Measurements from ENCODE around the gene SLC25A10. TPM values are rescaled to one million over a fixed set of nuclear protein-coding genes. Genes with fewer than 3 reads are reported as not detected.
"Not testable (repeated sequence)": the region's sequence is repeated elsewhere in the genome, so short reads cannot be mapped to it uniquely, and the experiment has no call there.

SLC25A10 gene
- total and polyA plus RNA-seq, 5 donors = 5.9 to 18.6 (median 9.8) TPM

GRCh38 chr17:81675515-81676221 lies 36.4 kb upstream of the SLC25A10 start:
- DNase-seq; ATAC-seq; H3K27ac ChIP-seq (ENCODE audit: low read length); H3K27me3 ChIP-seq (ENCODE audit: control insufficient read depth, insufficient read depth); H3K4me3 ChIP-seq (ENCODE audit: low read length); intact Hi-C loops (cut with DNase I); H3K9me3 ChIP-seq (ENCODE audit: control insufficient read depth, low read length); H3K4me1 ChIP-seq (ENCODE audit: control insufficient read depth, insufficient read depth, low read length): not testable (repeated sequence)
- WGBS = 37% methylated on average over 18 of the region's 18 CpGs

- DNase-seq (no peak), ATAC-seq (peak; percentile 5 to 15)
- WGBS = 89% methylated on average over 17 of the region's 17 CpGs
- no peaks in the 10 kb centered on the region for H3K4me1 ChIP-seq (ENCODE audit: control insufficient read depth, insufficient read depth, low read length)
- no peak overlapping the region for H3K4me3 ChIP-seq (ENCODE audit: low read length)
- no peaks in the 10 kb centered on the region for H3K27me3 ChIP-seq (ENCODE audit: control insufficient read depth, insufficient read depth)
- intact Hi-C loops (cut with DNase I) = no loop called here
- no peaks in the 10 kb centered on the region for H3K9me3 ChIP-seq (ENCODE audit: control insufficient read depth, low read length)
- H3K27ac ChIP-seq (ENCODE audit: low read length) = no peak overlapping the region
Observed at GRCh38 chr17:81676906-81677305, 35.2 kb upstream of the SLC25A10 start.

DNA sequence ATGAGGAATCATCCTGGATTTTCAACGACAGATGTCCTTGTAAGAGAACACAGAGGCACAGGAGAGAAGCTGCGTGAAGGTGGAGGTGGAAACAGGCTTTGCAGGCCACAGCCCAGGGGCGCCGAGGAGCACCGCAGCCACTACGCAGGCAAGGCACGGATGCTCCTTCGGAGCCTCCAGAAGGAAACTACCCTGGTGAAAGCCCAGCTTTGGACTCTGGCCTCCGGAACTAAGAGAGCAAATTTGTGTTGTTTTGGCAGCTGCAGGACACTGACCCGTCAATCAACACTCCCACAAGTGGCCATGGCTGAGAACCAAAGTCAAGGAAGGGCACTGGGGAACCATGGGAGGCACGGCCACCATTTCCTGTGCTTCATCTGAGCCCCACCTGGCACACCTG lies 31.9 kb upstream of the SLC25A10 start:
- H3K27ac ChIP-seq (ENCODE audit: low read length) = peak overlapping the region; percentile 37
- intact Hi-C loops (cut with DNase I) = no loop called here
- H3K9me3 ChIP-seq (ENCODE audit: control insufficient read depth, low read length) = no peaks in the 10 kb centered on the region
- no peak for DNase-seq
- no peak overlapping the region for H3K4me3 ChIP-seq (ENCODE audit: low read length)
- WGBS = 69% methylated on average over 11 of the region's 11 CpGs
- ATAC-seq = no peak
- H3K4me1 ChIP-seq (ENCODE audit: control insufficient read depth, insufficient read depth, low read length) = peaks cover 5% of the 10 kb centered on the region
- H3K27me3 ChIP-seq (ENCODE audit: control insufficient read depth, insufficient read depth) = no peaks in the 10 kb centered on the region

DNA sequence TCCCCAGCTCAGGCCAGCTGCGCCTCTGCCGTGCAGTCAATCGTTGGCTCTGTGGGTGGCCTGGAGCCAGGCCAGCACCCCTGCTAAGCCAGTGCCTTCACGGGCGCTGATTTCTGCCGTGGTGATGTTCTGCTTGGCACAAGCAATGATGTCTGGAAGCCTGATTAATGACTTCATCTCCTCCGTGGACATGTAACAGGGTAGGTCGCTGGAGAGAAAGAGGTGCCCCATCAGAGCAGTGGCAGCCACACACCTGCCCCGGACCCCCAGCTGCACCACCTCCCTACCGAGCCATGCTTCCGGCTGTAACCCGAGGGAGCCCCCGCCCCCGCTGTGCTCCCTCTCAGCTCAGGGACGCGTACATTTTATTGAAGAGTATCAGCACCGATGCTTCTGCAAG lies 30.4 kb upstream of the SLC25A10 start:
- Histone ChIP-seq H3K27ac (ENCODE audit: low read length) (no peak overlapping the region), H3K27me3 (ENCODE audit: control insufficient read depth, insufficient read depth) (no peaks in the 10 kb centered on the region), H3K4me1 (ENCODE audit: control insufficient read depth, insufficient read depth, low read length) (peaks cover 6% of the 10 kb centered on the region), H3K4me3 (ENCODE audit: low read length) (no peak overlapping the region), H3K9me3 (ENCODE audit: control insufficient read depth, low read length) (no peaks in the 10 kb centered on the region)
- 66% methylated on average over 17 of the region's 17 CpGs for WGBS
- ATAC-seq (no peak), DNase-seq (no peak)
- intact Hi-C loops (cut with DNase I) = no loop called here

GRCh38 chr17:81682565-81683207 lies 29.4 kb upstream of the SLC25A10 start:
- intact Hi-C loops (cut with DNase I) = no loop called here
- 32% methylated on average over 19 of the region's 19 CpGs for WGBS
- H3K9me3 ChIP-seq (ENCODE audit: control insufficient read depth, low read length) = no peaks in the 10 kb centered on the region
- no peak overlapping the region for H3K27ac ChIP-seq (ENCODE audit: low read length)
- H3K27me3 ChIP-seq (ENCODE audit: control insufficient read depth, insufficient read depth) = no peaks in the 10 kb centered on the region
- ATAC-seq = no peak
- DNase-seq = peak in 1 of 3 donors; percentile 30
- H3K4me1 ChIP-seq (ENCODE audit: control insufficient read depth, insufficient read depth, low read length) = peaks cover 6% of the 10 kb centered on the region
- H3K4me3 ChIP-seq (ENCODE audit: low read length) = peak overlapping the region; percentile 71

DNA sequence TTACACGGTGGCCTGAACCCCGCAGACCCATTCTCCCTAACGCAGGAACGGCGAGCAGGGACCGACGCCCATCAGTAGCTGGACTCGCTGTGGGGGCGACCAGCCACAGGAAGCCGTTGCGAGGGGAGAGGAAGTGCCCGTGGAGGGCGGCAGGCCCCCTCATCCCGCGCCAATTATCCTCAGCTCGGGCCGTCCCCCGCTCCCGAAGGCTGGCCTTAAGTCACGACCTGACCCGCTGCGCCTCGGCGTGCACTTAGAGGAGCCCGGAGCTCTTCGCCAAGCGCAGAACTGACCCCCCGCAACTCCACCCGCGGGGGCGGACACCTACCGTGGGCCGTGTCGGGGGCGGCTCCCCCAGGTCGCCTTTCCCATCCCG lies 28.9 kb upstream of the SLC25A10 start:
- intact Hi-C loops (cut with DNase I) = no loop called here
- under 1% methylated on average over 37 of the region's 37 CpGs for WGBS
- peak overlapping the region; percentile 71 for H3K4me3 ChIP-seq (ENCODE audit: low read length)
- H3K27ac ChIP-seq (ENCODE audit: low read length) = peak overlapping the region; percentile 34
- DNase-seq (no peak), ATAC-seq (peak in 1 of 2 donors; percentile 45)
- no peaks in the 10 kb centered on the region for H3K27me3 ChIP-seq (ENCODE audit: control insufficient read depth, insufficient read depth)
- no peaks in the 10 kb centered on the region for H3K9me3 ChIP-seq (ENCODE audit: control insufficient read depth, low read length)
- H3K4me1 ChIP-seq (ENCODE audit: control insufficient read depth, insufficient read depth, low read length) = peaks cover 6% of the 10 kb centered on the region

GRCh38 chr17:81683584-81684441 lies 28.3 kb upstream of the SLC25A10 start, which contains the start of the genes ARL16 and HGS:
ARL16 (minus strand) TSS chr17:81683797; CDS start chr17:81683753, 44 bp downstream.
HGS (plus strand) TSS chr17:81684011; CDS start chr17:81684067, 56 bp downstream.
- peaks cover 6% of the 10 kb centered on the region for H3K4me1 ChIP-seq (ENCODE audit: control insufficient read depth, insufficient read depth, low read length)
- intact Hi-C loops (cut with DNase I) = no loop called here
- H3K27ac ChIP-seq (ENCODE audit: low read length) = peak within 1 kb of the TSS; percentile 34
- ATAC-seq (peak; percentile 98), DNase-seq (peak; percentile 98 to 99 (median 99))
- WGBS = under 1% methylated on average over 112 of the region's 112 CpGs
- peak within 1 kb of the TSS; percentile 97 for H3K4me3 ChIP-seq (ENCODE audit: low read length)
- H3K27me3 ChIP-seq (ENCODE audit: control insufficient read depth, insufficient read depth) = no peaks in the 10 kb centered on the region
- no peaks in the 10 kb centered on the region for H3K9me3 ChIP-seq (ENCODE audit: control insufficient read depth, low read length)

- intact Hi-C loops (cut with DNase I) = no loop called here
- Histone ChIP-seq H3K4me3 (ENCODE audit: low read length) (peak overlapping the region; percentile 97), H3K27ac (ENCODE audit: low read length) (no peak overlapping the region), H3K9me3 (ENCODE audit: control insufficient read depth, low read length) (no peaks in the 10 kb centered on the region), H3K27me3 (ENCODE audit: control insufficient read depth, insufficient read depth) (no peaks in the 10 kb centered on the region), H3K4me1 (ENCODE audit: control insufficient read depth, insufficient read depth, low read length) (peaks cover 6% of the 10 kb centered on the region)
- DNase-seq = no peak
- ATAC-seq = peak in 1 of 2 donors; percentile 13
- 5% methylated on average over 16 of the region's 16 CpGs for WGBS
Observed at GRCh38 chr17:81684442-81684911, 27.6 kb upstream of the SLC25A10 start.

GRCh38 chr17:81685108-81685507 lies 27.0 kb upstream of the SLC25A10 start:
- no peaks in the 10 kb centered on the region for H3K27me3 ChIP-seq (ENCODE audit: control insufficient read depth, insufficient read depth)
- 78% methylated on average over 12 of the region's 12 CpGs for WGBS
- peak overlapping the region; percentile 97 for H3K4me3 ChIP-seq (ENCODE audit: low read length)
- no peak overlapping the region for H3K27ac ChIP-seq (ENCODE audit: low read length)
- DNase-seq = no peak
- H3K9me3 ChIP-seq (ENCODE audit: control insufficient read depth, low read length) = no peaks in the 10 kb centered on the region
- ATAC-seq = no peak
- H3K4me1 ChIP-seq (ENCODE audit: control insufficient read depth, insufficient read depth, low read length) = peaks cover 6% of the 10 kb centered on the region
- intact Hi-C loops (cut with DNase I) = no loop called here

GRCh38 chr17:81686614-81687013 lies 25.5 kb upstream of the SLC25A10 start:
- ATAC-seq (no peak), DNase-seq (no peak)
- H3K27ac ChIP-seq (ENCODE audit: low read length) = no peak overlapping the region
- intact Hi-C loops (cut with DNase I) = no loop called here
- no peaks in the 10 kb centered on the region for H3K9me3 ChIP-seq (ENCODE audit: control insufficient read depth, low read length)
- H3K4me3 ChIP-seq (ENCODE audit: low read length) = no peak overlapping the region
- no peaks in the 10 kb centered on the region for H3K27me3 ChIP-seq (ENCODE audit: control insufficient read depth, insufficient read depth)
- H3K4me1 ChIP-seq (ENCODE audit: control insufficient read depth, insufficient read depth, low read length) = peaks cover 6% of the 10 kb centered on the region
- 92% methylated on average over 20 of the region's 20 CpGs for WGBS

Measured in right cardiac atrium (tissue), 5 donors.